Fibroblast of lung (primary cell): ENCODE results near the gene RPL35A.

Experiments
- CTCF ChIP-seq, 2 donors: IDR thresholded peaks in 1 of 2; conservative IDR thresholded peaks in 1 of 2; 1 replicate in 1 of 2; 2 replicates in 1 of 2; pipeline ENCODE4 v1.5.1; 2011 to 2012; ENCODE audit warnings: low read length in 2 of 2, control low read depth in 1 of 2, inconsistent platforms in 1 of 2, low read depth in 1 of 2, mild to moderate bottlenecking in 1 of 2
- EZH2 ChIP-seq: IDR thresholded peaks from 2 replicates; pipeline ENCODE4 v1.5.1; 2012; ENCODE audit warnings: low read length, control low read depth, mild to moderate bottlenecking; ENCODE audit errors: missing control alignments

- TF ChIP-seq CTCF (conservative IDR thresholded peaks at IDR 0.05 in 1 of 2, IDR thresholded peaks at IDR 0.05 in 1 of 2; ENCODE audit: low read depth in 1 of 2, low read length in 2 of 2): peak; percentile 73 to 89
- TF ChIP-seq EZH2: no peak
Measured at GRCh38 chr3:197942956-197943556, 6.9 kb upstream of the RPL35A start.
